GM19463 (cell line): ENCODE data around the gene NXPH1.

ENCODE experiments used
- ATAC-seq: cut with Tn5 transposase; IDR thresholded peaks from one replicate; pipeline ENCODE4 v1.9.1; 2021; ENCODE audit warnings: mild to moderate bottlenecking, moderate library complexity; ENCODE audit not compliant: unreplicated experiment

Gene NXPH1

GRCh38 chr7:8491544-8492489, 58.4 kb downstream of the NXPH1 start:
- ATAC-seq = no peak

GRCh38 chr7:8499128-8499527, 65.7 kb downstream of the NXPH1 start:
- no peak for ATAC-seq

GRCh38 chr7:8500286-8500685, 66.9 kb downstream of the NXPH1 start:
- no peak for ATAC-seq

GRCh38 chr7:8507566-8507965, 74.2 kb downstream of the NXPH1 start:
- ATAC-seq = no peak

GRCh38 chr7:8509621-8510020, 76.2 kb downstream of the NXPH1 start:
- ATAC-seq = no peak

- no peak for ATAC-seq
These were observed 78.4 kb downstream of the NXPH1 start for GRCh38 chr7:8511855-8512254.

GRCh38 chr7:8514781-8515519, 81.5 kb downstream of the NXPH1 start:
- no peak for ATAC-seq

- no peak for ATAC-seq
These were observed 82.3 kb downstream of the NXPH1 start for GRCh38 chr7:8515640-8516185.

GRCh38 chr7:8516976-8517375, 83.6 kb downstream of the NXPH1 start:
- ATAC-seq = no peak

- no peak for ATAC-seq
These were observed 94.9 kb downstream of the NXPH1 start for GRCh38 chr7:8528311-8528710.

GRCh38 chr7:8531991-8532515, 98.6 kb downstream of the NXPH1 start:
- no peak for ATAC-seq

- ATAC-seq = peak; percentile 83
These were observed 103.0 kb downstream of the NXPH1 start for GRCh38 chr7:8536431-8536830.

GRCh38 chr7:8549046-8549445, 115.6 kb downstream of the NXPH1 start:
- no peak for ATAC-seq

- no peak for ATAC-seq
These were observed 127.1 kb downstream of the NXPH1 start for GRCh38 chr7:8560501-8560900.

GRCh38 chr7:8561449-8561848, 128.0 kb downstream of the NXPH1 start:
- no peak for ATAC-seq

- ATAC-seq = no peak
These were observed 130.9 kb downstream of the NXPH1 start for GRCh38 chr7:8564281-8564680.

GRCh38 chr7:8566016-8566415, 132.6 kb downstream of the NXPH1 start:
- ATAC-seq = no peak

- no peak for ATAC-seq
These were observed 134.2 kb downstream of the NXPH1 start for GRCh38 chr7:8567626-8568025.

- ATAC-seq = no peak
These were observed 146.3 kb downstream of the NXPH1 start for GRCh38 chr7:8579661-8580194.

- ATAC-seq = no peak
These were observed 148.4 kb downstream of the NXPH1 start for GRCh38 chr7:8581842-8582241.

GRCh38 chr7:8582728-8583127, 149.3 kb downstream of the NXPH1 start:
- no peak for ATAC-seq
